Gastroesophageal sphincter (tissue), 3 donors: Measurements from ENCODE around the gene RHBG.

Source experiments
- CTCF ChIP-seq, 4 experiments: fragments of 200-600 bp in 2 of 4; fragments of 450-650 bp in 2 of 4; sonication (generic) in 1 of 4; IDR thresholded peaks; one replicate each; pipeline ENCODE4 v1.5.1; 2017 to 2019; ENCODE audit warnings: antibody characterized with exemption in 4 of 4, mild to moderate bottlenecking in 2 of 4, moderate library complexity in 2 of 4
- EP300 ChIP-seq: sonication (generic); formaldehyde crosslinking; IDR thresholded peaks from one replicate; pipeline ENCODE4 v1.6.1; 2017; ENCODE audit warnings: antibody characterized with exemption, mild to moderate bottlenecking
- POLR2A ChIP-seq, 2 donors: fragments of 450-650 bp; IDR thresholded peaks; one replicate each; pipeline ENCODE4 v1.6.1; 2017; ENCODE audit warnings: antibody characterized with exemption in 2 of 2, mild to moderate bottlenecking in 2 of 2, moderate library complexity in 1 of 2
- POLR2AphosphoS5 ChIP-seq: sonication (generic); formaldehyde crosslinking; IDR thresholded peaks from one replicate; pipeline ENCODE4 v1.6.1; 2017; ENCODE audit warnings: antibody characterized with exemption

- TF ChIP-seq CTCF (IDR thresholded peaks at IDR 0.05) (no peak), POLR2A (IDR thresholded peaks at IDR 0.05) (no peak), POLR2AphosphoS5 (no peak), EP300 (no peak)
Observed at GRCh38 chr1:156409439-156409838, 40.4 kb downstream of the RHBG start.
